NCI-H460 (cell line): Measurements from ENCODE around the gene PRKN. TPM values are rescaled to one million over a fixed set of nuclear protein-coding genes. Genes with fewer than 3 reads are reported as not detected.

Source experiments
- DNase-seq: peaks from one replicate; pipeline ENCODE4 v3.0.0-alpha.2; 2016; ENCODE audit warnings: low read depth; ENCODE audit errors: extremely low read depth
- total RNA-seq: library from RNA; depleted of rRNA; stranded (reverse); fragments of >200 nt; shearing (Covaris generic); gene quantifications from 2 replicates; pipeline ENCODE4 v1.2.3, GENCODE V29; 2014

PRKN gene
- total RNA-seq, 1 experiment from 2014 or later: 20.4 TPM

DNA sequence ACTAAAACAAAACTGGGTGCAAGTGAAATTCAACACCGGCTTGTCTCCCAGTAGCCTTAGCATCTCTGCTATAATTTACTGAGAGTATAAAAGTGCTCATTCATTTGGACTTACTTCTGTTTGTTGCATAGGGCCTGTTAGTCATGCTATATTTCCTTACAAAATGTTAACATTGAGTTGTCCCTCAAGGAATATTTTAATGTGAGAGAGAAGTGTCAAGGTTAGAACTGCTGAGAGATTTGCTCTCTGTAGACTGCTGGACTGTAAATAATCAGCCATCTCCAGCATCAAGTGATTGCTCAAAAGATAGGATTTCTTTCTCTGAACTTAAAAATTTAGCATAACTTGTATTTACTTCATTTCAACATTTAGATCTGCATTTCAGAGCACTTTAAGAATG, 1125.2 kb downstream of the PRKN start:
- no peak for DNase-seq

DNA sequence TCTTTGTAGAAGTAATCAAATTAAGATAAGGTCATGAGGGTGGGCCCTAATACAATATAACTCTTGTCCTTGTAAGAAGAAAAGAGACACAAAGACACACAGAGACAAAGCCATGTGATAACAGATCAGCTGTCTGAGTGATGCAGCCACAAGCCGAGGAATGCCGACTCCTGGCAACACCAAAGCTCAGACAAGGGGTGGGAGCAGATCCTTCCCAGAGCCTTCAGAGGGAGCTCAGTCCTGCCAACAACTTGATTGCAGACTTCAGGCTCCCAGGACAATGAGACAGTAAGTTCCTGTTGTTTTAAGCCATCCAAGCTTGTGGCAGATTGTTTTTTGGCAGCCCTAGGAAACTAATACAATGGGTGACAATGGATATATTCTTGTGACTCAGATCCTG, 1128.7 kb downstream of the PRKN start:
- DNase-seq: no peak

DNA sequence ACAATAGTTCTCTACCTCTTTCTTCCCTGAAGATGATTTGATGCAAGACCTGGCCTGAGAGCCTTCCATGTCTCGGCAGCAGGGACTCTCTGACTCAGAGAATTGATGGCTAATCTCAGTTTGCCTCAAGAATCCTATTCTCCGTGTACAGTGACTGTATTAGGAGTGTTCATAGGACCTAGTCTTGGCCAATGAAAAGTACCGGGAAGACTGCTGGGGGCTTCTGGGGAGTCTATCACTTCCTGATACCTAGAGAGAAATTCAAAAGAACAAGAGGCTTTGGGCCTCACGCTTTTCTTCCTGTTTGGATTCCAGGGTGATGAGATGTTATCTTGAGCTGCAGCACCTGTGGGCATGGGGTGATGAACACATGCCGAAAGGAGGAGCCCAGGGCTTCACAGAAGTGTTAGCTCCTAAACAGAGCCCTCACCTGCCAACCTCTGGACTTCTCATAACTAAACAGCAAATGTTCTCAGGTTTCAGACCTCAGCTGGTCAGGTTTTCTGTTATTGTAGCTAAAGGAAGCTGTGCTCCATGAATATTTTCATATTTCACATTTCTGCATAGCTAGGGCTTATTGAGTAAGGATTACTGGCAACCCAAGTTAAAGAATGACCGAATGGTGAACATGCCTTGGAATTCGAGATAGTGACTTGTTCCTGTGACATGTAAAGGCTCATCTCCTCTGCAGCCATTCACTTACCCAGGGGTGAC, 1130.6 kb downstream of the PRKN start:
- no peak for DNase-seq

DNA sequence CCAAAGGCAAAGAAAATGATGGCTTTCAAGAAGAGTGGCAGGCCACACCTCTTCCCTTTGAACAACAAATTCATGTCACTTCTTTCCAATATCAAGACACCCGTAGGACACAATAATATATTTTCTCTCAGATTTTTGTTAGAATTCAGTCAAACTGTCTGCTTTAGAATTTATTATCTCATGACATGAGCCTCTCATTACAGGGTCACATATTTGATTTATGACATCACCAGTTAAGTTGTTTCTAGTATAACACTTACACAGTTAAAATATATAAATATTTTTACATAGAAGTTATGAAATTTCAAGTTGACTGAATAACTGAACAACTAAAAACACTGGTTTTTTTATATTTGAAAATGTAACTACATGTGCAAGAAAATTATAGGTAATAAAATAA, 1133.2 kb downstream of the PRKN start:
- DNase-seq: no peak

DNA sequence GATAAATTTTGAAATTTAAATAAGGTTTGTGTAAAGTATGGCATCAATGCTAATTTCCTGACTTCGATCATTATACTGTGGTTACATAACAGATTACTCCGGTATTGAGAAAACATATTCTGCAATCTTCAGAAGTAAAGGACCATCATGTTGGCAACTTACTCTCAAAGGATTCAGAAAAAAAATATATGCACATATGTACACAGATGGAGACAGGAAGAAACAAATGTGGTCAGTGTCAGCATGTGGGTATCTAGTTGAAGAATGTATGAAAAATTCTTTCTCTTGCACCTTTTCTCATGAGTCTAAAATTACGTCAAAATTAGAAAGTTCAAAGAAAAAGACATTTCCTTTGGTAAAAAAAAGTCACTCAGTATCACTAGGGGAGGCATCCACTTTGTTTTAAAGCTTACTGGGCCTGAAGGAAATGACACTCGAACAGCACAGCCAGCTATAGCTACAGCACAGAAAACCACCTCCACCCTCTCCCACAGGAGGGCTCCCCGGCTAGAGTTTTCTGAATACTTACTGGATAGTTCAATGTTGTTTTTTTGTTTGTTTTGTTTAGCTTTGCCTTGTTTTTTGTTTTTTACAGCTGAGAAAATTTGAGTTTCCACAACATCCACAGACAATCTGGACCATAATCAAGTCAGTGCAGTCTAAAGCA, 1136.5 kb downstream of the PRKN start:
- no peak for DNase-seq

DNA sequence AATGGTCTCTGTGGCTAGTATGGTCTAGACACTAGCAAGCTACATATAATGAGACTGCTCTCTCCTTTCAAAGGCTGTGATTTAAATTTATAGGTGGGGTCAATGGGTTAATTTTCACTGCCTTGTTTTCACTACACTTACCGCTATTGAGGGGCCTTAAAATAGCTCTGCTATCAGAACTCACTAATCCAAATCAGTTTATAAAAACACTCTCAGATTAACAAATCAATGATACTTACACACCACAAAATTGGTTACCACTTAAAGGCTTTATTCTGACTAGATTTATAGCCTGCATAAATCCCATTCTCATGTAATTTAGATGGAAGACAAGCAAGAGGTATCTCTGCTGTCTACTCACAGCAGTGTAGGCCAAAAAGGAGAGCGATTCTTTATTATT, 1140.7 kb downstream of the PRKN start:
- no peak for DNase-seq

DNA sequence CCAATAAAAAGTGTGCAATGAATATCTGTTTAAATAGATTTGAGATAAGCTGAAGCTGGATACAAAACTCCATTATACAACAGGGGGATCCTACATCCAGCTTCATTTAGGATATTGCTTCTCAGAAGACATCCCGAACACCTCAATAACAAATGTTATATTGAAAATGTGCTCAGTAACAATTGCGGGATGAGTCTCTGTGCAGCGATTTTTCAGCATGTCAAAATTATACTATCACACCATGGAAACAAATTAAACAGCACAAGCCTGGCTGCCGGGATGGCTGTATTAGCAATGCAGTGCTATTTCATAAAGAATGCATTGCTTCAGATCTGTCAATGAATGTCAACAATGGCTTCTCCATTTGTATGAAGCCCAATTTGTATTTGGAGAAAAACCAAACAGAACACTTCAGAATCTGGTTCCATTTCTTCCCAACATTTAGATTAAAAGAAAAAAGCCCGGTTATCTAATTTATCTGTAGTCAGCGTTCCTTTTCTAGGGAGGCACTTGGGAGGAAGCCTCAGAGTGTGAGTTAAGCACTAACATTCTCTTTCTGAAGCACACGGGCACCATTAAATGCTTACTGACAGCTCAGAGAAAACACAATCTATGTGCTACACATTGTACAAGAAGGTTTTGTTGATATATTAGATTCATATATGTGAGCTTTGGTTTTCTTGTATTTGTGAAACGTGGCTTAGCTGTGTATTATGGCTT, 1142.8 kb downstream of the PRKN start:
- no peak for DNase-seq

DNA sequence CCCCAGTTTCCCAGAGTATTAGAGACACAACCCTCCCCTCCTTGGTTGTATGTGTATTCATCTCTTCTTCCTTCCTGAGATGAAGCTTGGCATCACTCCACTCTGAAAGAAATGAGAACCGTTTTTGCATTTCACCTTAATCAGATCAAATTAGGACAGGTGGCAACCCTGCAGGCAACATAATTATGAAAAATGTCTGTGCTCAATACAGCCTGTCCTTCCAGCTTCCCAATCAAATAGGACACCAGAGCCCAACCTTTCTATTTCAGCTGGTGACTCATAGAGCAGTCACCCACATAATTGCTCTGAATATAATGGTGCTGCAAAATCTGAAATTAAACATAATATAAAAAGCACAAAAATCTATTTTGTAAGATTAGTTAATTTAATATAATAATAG, 1143.5 kb downstream of the PRKN start:
- DNase-seq: no peak

DNA sequence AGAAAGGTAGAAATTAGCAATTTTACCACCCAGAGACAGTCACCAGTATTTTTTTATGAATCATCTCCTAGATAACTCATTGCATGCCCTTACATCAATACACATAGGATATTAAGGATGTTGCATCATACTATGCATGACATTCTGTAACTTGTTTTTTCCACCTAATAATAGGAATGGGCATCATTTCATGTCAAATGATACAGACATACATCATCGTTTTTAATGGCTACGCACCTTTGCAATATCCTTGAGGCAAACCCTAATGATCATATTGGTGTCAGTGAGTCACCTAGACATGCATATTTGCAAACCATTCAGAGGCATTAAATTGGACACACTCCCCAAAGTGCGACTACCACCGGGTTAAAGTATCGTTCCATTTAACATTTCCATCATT, 1144.0 kb downstream of the PRKN start:
- DNase-seq: no peak

DNA sequence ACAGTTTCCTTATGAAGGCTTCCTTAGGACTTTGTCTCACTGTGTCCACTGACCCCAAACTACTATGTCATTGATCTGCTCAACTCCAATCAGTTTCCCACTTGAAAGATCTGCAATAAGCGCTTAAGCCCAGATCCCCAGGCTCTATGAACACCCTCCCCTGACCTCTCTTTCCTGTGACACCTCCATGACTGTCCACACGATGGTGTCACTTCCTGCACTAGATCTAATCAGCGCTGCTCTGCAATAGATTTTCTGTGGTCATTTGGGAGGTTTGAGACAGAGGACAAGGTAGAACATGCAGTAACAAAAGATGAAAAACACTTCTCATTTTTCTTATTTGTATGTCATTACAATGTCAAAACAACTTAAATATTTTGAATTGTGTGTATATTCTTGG, 1149.1 kb downstream of the PRKN start:
- no peak for DNase-seq

DNA sequence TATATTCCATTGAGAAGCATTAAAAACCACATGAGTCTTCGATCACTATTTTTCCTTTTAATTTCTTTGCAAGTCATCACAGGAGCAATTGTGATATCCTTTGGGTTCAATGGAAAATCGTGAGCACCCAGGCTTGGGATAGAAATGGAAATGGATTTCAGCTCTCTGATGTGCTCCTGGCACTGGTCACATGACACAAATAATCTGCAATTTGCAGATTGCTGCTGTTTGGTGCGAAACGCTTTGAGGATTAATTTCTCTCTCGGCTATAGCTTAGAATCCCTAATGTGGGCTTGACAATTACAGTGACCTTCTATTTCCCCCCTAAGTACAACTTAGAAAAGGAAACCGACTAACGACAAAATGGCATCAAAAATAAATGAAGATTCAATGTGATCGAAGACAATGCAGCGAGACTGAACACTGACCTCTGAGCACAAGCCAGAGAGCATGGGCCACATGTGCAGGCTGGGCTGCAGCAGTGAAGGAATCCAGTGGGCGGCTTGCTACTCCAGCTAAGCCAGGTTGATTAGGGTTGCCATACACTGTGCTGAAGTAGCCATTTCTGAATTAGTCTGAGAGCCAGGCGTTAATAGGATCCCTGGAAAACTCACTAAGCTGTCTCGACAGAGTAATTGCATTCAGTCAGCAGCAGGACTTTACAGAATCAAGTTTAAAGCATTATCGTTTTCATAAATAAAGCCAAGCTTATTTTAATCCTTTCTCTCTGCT, 1151.9 kb downstream of the PRKN start:
- no peak for DNase-seq

DNA sequence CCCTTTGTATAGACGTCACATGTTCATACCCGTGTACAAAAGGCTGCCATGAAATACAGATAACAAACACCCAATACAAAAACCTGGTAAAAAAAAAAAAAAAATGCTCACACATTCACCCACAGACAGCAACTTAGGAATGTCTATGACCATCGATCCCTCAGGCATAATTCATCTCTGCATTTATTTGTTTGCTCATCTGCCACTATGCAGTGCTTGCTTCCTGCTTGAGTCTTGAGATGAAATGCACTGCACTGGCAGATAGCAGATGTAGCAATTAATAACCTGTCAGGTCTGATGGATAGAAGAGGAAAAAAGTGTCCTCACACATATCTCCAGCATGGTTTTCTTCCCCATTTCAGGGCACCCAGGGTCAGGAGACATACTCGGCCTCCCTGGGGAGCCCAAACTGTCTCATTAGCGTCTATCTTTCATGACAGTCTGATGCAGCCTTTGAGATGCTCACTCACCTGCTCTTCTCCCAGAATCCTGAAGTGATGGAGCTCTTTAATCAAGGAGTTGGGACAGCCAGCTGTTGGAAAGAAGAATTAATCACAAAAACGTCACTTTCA, 1158.6 kb downstream of the PRKN start:
- DNase-seq: no peak

DNA sequence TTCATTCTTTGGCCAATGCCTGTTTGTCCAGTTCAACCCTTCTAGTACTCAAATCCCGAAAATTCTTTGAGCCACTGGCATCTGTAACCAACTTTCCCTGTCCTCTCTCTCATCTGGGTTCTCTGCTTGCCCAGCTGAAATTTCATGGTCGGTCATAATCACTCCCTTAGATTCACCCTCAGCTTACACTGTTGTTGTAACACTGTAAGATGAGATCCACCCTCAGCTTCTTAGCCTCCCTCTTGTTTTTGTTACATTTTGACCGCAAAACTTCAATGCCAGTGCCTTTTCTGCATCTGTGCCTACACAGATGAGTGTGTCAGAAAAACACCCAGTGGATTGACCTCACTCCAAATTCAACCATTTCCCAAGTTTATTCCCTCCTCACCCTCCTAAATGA, 1162.6 kb downstream of the PRKN start:
- no peak for DNase-seq

DNA sequence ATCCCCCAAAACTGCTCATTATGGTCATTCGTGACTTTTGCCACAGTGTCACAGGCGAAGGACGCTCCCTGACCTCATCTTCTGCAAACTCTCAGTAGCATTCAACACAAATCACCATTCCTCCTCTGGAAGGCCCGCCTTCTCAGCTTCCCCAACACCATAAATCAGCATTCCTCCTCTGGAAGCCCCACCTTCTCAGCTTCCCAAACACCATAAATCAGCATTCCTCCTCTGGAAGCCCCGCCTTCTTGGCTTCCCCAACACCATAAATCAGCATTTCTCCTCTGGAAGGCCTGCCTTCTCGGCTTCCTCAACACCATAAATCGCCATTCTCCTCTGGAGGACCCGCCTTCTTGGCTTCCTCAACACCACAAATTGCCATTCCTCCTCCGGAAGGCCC, 1165.7 kb downstream of the PRKN start:
- no peak for DNase-seq

DNA sequence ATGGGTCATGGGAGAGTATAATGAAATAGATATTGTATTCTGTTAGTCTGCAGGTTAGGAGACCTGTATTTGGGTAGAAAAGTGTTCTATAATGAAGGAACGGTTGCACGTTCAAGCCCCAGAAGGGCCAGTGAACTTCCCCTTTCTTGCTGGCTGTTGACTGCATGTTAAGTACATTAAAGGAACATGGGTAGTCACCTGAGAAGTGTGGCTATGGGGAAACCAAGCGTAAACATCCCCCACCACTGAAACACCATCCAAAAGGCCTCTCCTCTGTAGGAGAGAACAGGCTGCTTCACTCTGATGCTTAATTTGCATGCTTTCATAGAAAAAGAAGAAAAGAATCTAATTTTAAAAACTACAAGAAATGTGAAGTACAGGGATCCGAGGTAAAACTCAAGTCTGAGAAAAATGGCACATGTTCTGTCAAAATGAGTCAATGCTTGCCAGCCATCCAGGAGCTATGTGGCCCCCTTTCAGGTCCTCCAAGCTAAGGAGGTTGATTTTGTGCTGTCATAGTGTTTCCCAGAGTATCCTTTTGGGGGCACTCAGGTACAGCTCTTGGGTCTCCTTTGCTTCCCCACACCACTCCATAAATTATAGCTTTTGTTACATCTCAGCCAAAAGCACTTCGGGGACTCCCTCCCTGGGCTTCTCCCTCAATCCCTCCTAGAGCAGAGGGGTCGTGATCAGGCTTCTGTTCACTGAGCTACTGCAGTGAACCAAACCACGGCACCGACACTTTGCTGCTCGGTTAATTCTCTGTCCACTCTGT, 1170.0 kb downstream of the PRKN start:
- DNase-seq: no peak

DNA sequence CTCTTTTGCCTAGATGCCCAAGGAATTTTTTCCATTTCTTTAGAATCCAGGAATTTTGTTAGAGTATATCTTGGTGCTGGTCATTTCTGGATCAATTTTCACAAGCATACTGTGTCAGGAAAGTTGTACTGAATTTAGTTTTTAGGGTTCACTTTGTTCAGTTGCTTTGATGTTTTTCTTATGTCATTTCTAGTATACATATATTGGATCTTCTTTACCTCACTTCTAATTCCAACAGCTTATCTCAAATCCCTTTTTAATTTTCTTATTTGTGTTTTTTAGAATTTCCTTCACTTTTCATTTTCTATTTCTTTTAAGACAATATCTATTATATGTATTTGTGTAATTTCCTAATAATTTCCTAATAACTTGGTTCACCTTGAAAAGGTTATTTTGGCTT, 1172.7 kb downstream of the PRKN start:
- no peak for DNase-seq

DNA sequence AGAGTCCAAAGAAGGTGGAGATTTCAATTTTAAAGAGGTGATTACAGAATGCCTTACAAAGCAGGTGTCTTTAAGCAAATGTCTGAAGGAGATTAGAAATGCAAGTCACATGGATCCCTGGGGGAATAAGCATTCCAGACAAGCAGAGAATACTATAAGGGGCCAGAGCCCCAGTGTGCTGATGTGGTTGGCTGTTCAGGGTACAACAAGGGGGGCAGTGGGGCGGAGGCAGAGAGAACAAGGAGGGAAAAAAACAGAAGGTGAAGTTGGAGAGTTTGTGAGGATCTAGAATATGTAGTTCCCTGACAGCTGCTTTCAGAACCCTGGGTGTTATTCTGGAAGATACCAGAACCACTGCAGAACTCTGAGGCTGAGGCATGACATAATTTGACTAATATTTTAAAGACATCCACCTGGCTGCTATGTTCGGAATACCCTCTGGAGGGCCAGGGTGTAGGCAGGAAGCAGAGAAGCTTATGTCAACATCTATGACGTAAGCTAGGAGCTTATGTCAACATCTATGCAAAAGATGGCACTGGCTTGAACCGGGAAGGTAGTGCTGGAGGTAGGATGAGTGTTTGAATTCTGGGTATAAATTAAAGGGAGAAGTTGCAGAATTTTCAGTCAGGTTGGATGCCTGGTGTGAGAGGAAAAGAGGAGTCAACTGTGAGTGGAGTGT, 1177.5 kb downstream of the PRKN start:
- DNase-seq: peak; percentile 44

DNA sequence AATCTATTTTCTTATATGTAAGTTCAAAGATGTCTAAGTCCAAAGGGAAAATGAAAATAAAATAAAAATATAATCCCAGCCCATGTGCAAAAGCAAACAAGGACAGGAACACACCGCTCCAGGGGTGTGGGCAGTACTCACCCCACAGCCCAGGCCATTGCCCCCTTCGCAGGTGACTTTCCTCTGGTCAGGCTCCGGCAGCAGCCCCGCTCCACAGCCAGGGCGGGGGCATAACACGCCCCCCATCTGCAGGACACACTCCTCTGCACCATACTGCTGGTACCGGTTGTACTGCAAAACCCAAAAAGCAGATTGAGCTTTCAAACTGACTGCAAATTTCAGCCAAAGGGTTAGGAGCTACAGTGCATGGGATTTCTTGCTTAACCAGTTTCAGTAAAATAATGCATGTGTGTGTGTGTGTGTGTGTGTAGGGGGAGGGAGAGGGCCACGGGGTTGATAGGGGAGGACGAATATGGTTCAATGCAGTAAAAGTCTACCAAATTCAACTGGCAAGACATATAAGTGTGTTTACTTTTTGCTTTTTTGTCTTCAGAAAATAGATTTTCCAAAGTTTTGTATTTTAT, 1178.8 kb downstream of the PRKN start:
- DNase-seq: no peak

DNA sequence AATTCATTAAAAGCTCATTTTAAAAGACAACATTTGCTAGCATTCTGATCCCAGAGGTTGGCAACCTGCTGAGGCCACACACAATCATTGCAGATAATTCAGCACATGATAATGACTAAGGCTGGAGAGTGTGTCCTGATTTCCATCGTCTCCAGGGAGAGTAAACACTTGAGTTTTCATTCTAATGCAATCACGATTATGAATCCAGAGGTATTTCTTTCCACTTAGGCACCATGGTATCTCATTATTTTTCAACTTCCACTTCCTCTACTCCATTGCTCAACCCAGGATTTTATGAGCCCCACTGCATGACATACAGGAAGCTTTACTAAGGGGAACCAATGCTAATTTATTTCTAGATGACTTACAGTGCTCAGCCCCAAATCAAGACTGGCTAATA, 1179.9 kb downstream of the PRKN start:
- DNase-seq: no peak
